Fibroblast of lung (primary cell): ENCODE data around the gene ALS2CL.

Experiments
- EZH2 ChIP-seq: IDR thresholded peaks from 2 replicates; pipeline ENCODE4 v1.5.1; 2012; ENCODE audit warnings: low read length, control low read depth, mild to moderate bottlenecking; ENCODE audit errors: missing control alignments
- TF ChIP-seq, protein P1 (sequence below), 2 donors: IDR thresholded peaks in 1 of 2; conservative IDR thresholded peaks in 1 of 2; 1 replicate in 1 of 2; 2 replicates in 1 of 2; pipeline ENCODE4 v1.5.1; 2011 to 2012; ENCODE audit warnings: low read length in 2 of 2, control low read depth in 1 of 2, inconsistent platforms in 1 of 2, low read depth in 1 of 2, mild to moderate bottlenecking in 1 of 2

- TF ChIP-seq, protein P1, sequence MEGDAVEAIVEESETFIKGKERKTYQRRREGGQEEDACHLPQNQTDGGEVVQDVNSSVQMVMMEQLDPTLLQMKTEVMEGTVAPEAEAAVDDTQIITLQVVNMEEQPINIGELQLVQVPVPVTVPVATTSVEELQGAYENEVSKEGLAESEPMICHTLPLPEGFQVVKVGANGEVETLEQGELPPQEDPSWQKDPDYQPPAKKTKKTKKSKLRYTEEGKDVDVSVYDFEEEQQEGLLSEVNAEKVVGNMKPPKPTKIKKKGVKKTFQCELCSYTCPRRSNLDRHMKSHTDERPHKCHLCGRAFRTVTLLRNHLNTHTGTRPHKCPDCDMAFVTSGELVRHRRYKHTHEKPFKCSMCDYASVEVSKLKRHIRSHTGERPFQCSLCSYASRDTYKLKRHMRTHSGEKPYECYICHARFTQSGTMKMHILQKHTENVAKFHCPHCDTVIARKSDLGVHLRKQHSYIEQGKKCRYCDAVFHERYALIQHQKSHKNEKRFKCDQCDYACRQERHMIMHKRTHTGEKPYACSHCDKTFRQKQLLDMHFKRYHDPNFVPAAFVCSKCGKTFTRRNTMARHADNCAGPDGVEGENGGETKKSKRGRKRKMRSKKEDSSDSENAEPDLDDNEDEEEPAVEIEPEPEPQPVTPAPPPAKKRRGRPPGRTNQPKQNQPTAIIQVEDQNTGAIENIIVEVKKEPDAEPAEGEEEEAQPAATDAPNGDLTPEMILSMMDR (conservative IDR thresholded peaks at IDR 0.05 in 1 of 2, IDR thresholded peaks at IDR 0.05 in 1 of 2; ENCODE audit: low read depth in 1 of 2, low read length in 2 of 2), result no peak
- TF ChIP-seq EZH2, result no peak
These were observed 31.4 kb downstream of the ALS2CL start for GRCh38 chr3:46661776-46662766.
